HG02588 (cell line): Measurements from ENCODE around the gene ARFGEF3.
A peak's percentile ranks its signal among the peaks of the same experiment; 100 is the strongest.

Experiments
- ATAC-seq: cut with Tn5 transposase; IDR thresholded peaks from one replicate; pipeline ENCODE4 v1.9.1; 2021; ENCODE audit warnings: mild to moderate bottlenecking, moderate library complexity; ENCODE audit not compliant: unreplicated experiment

ARFGEF3 gene

GRCh38 chr6:138161088-138161337, 726 bp upstream of the ARFGEF3 start:
- no peak for ATAC-seq

GRCh38 chr6:138162111-138162954, 594 bp downstream of the ARFGEF3 start:
- peak; percentile 22 for ATAC-seq

- no peak for ATAC-seq
These were observed 1.3 kb downstream of the ARFGEF3 start for GRCh38 chr6:138162955-138163575.

GRCh38 chr6:138175596-138175995, 13.9 kb downstream of the ARFGEF3 start:
- no peak for ATAC-seq

GRCh38 chr6:138176652-138177232, 15.0 kb downstream of the ARFGEF3 start:
- ATAC-seq: no peak

GRCh38 chr6:138182939-138183789, 21.4 kb downstream of the ARFGEF3 start:
- ATAC-seq: no peak

GRCh38 chr6:138183790-138184134, 22.0 kb downstream of the ARFGEF3 start:
- ATAC-seq: no peak

- no peak for ATAC-seq
These were observed 22.5 kb downstream of the ARFGEF3 start for GRCh38 chr6:138184230-138184629.

GRCh38 chr6:138187156-138187555, 25.4 kb downstream of the ARFGEF3 start:
- no peak for ATAC-seq

- no peak for ATAC-seq
These were observed 26.7 kb downstream of the ARFGEF3 start for GRCh38 chr6:138188278-138188941.

- ATAC-seq: no peak
These were observed 32.5 kb downstream of the ARFGEF3 start for GRCh38 chr6:138194287-138194686.

GRCh38 chr6:138196122-138196738, 34.5 kb downstream of the ARFGEF3 start:
- ATAC-seq: no peak

- ATAC-seq: no peak
These were observed 35.8 kb downstream of the ARFGEF3 start for GRCh38 chr6:138197570-138197969.

GRCh38 chr6:138198430-138199091, 36.8 kb downstream of the ARFGEF3 start:
- no peak for ATAC-seq

- no peak for ATAC-seq
These were observed 40.1 kb downstream of the ARFGEF3 start for GRCh38 chr6:138201836-138202235.

GRCh38 chr6:138203315-138203714, 41.6 kb downstream of the ARFGEF3 start:
- no peak for ATAC-seq

GRCh38 chr6:138204303-138204702, 42.6 kb downstream of the ARFGEF3 start:
- no peak for ATAC-seq

GRCh38 chr6:138204792-138205384, 43.1 kb downstream of the ARFGEF3 start:
- no peak for ATAC-seq

- no peak for ATAC-seq
These were observed 43.8 kb downstream of the ARFGEF3 start for GRCh38 chr6:138205437-138206094.
